Measurements from ENCODE around the gene LCNL1.

DNA sequence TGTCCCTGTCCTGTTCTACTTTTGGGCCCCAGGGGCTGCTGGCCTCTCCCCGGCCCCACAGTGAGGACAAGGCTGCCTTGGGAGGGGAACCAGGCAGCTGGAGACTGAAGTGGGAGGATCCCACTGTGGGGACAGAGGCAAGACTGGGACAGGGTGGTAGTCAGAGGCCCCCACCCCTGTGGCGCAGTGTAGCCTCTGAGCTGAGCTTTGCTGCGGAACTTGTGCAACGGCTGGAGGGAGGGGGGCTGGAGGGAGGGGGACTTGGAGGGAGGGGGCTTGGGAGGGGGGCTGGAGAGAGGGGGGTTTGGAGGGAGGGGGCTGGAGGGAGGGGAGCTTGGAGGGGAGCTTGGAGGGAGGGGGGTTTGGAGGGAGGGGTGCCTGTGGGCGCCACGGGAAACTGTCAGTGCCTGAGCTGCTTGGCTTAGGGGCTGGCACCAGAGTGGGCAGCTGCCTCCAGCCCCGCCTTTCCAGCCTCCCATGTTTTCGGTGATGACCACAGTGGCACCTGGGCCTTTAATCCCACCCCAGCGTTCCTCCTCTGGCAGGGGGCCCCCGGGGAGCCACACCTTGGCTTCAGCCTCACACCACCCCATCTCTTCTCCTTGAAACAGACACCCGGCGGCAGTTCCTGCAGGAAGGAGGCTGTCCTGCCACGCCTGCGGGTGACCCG lies 51.4 kb downstream of the LCNL1 start:
- TF ChIP-seq, protein P1, sequence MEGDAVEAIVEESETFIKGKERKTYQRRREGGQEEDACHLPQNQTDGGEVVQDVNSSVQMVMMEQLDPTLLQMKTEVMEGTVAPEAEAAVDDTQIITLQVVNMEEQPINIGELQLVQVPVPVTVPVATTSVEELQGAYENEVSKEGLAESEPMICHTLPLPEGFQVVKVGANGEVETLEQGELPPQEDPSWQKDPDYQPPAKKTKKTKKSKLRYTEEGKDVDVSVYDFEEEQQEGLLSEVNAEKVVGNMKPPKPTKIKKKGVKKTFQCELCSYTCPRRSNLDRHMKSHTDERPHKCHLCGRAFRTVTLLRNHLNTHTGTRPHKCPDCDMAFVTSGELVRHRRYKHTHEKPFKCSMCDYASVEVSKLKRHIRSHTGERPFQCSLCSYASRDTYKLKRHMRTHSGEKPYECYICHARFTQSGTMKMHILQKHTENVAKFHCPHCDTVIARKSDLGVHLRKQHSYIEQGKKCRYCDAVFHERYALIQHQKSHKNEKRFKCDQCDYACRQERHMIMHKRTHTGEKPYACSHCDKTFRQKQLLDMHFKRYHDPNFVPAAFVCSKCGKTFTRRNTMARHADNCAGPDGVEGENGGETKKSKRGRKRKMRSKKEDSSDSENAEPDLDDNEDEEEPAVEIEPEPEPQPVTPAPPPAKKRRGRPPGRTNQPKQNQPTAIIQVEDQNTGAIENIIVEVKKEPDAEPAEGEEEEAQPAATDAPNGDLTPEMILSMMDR (IDR thresholded peaks at IDR 0.05) = no peak
- TF ChIP-seq POLR2A (IDR thresholded peaks at IDR 0.05) = no peak
